Coronary artery (tissue), 2 donors: ENCODE data around the gene LBH.
"Not testable (repeated sequence)": the region's sequence is repeated elsewhere in the genome, so short reads cannot be mapped to it uniquely, and the experiment has no call there.

ENCODE experiments used
- DNase-seq: peaks from one replicate; pipeline ENCODE4 v3.0.0-alpha.2; 2017; ENCODE audit warnings: low spot score
- H3K27ac ChIP-seq, 2 donors: fragments of 200-600 bp; sonication (generic); one replicate each; pipeline ENCODE4 v1.5.1; 2016 to 2019
- H3K4me3 ChIP-seq: fragments of 200-600 bp; sonication (generic); 2 replicates; pipeline ENCODE4 v1.5.1; 2016; ENCODE audit warnings: mild to moderate bottlenecking, moderate library complexity
- CTCF ChIP-seq: fragments of 200-600 bp; sonication (generic); IDR thresholded peaks from one replicate; pipeline ENCODE4 v1.5.1; 2019; ENCODE audit warnings: antibody characterized with exemption

Gene LBH

DNA sequence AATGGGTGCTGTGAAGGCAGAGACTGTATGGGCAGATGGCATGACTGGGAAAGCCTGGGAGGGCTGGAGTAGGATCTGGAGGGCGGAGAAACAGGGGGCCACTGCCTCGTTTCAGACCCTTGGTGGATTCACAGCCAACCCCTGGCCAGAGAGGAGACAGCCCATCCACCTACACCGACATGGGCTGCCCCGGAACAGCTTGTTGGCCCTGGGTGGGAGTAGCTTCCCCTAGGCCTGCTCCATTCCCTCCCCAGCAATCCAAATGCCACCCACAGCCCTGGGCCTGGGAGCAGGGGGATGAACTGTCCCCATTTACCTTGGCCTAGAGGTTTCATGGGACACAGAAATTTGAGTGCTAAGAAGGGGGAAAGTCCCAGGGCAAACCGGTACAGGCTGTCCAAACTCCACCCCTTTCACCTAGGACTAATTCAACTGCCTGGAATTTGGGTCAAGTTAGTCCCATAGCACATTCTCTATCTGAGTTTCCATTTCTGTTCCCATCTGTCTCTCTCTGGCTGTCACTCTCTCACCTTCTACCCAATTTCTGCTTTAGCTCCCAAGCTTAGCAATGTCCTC, 37.0 kb downstream of the LBH start:
- Histone ChIP-seq H3K4me3 (no peak overlapping the region), H3K27ac (peak overlapping the region in 1 of 2 donors; percentile 70)
- no peak for TF ChIP-seq CTCF
- DNase-seq = peak; percentile 50

- H3K27ac ChIP-seq = peak overlapping the region in 1 of 2 donors; percentile 70
- H3K4me3 ChIP-seq = not testable (repeated sequence)
- peak; percentile 65 for DNase-seq
Measured at GRCh38 chr2:30269114-30269770, 37.9 kb downstream of the LBH start.

DNA sequence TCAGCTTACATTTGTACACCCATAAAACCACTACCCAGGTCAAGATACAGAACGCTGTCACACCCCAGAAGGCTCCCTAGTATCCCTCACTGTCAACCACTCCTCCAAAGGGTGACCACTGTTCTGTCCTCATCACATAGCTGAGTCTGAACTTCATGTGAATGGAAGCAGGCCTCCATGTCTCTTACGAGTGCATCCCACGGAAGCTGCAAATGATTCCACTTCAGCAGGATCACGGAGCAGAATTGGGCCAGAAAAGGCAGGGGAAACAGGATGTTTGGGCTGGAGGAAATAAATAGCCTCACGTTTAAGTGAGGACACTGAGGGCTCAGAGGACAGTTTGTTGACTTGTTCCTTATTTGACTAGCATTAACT, 38.4 kb downstream of the LBH start:
- Histone ChIP-seq H3K4me3 (no peak overlapping the region), H3K27ac (peak overlapping the region in 1 of 2 donors; percentile 17)
- peak; percentile 47 for DNase-seq
- TF ChIP-seq CTCF = no peak

GRCh38 chr2:30270166-30270565, 38.8 kb downstream of the LBH start:
- peak; percentile 3 for DNase-seq
- TF ChIP-seq CTCF = no peak
- Histone ChIP-seq H3K4me3 (no peak overlapping the region), H3K27ac (peak overlapping the region in 1 of 2 donors; percentile 17)

DNA sequence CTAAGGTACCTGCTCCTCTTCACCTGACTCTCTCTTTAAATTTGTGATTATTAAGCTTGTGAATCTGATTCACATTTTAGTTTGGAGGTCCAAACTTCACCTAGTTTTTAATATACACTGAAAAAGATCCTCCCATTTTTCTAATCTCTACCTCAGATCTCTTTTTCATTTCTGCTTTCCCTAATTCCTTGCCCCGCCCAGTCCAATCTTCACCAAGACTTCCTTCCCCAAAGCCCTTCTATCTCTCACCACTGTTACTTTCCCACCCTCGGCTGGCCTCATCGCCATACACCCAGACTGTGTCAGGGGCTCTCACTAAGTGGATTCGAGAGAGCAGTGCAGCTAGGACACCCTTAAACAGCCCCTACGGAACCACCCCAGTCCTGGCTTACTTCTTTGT, 40.0 kb downstream of the LBH start:
- Histone ChIP-seq H3K27ac (no peak overlapping the region), H3K4me3 (no peak overlapping the region)
- no peak for TF ChIP-seq CTCF
- DNase-seq = peak; percentile 33

DNA sequence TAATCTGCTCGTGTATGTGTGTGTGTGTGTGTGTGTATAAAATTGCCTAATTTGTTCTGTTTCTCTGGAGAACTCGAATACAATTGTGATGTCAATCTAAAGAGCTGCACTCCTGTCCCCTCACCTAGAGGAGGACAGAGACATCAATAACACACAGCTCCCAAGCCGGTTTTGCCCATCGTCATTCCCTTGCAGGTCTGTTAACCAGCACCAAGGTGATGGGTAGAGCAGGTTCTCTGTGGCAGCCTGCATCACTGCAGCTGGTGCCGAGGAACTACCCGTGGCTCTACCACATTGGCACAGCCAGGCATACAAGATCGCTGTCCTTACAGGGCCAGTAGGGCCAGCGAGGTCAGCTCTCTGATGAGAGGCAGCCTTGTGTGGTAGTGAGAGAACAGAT, 41.0 kb downstream of the LBH start:
- H3K27ac ChIP-seq = peak overlapping the region in 1 of 2 donors; percentile 61
- no peak for TF ChIP-seq CTCF
- H3K4me3 ChIP-seq = no peak overlapping the region
- DNase-seq = peak; percentile 63

DNA sequence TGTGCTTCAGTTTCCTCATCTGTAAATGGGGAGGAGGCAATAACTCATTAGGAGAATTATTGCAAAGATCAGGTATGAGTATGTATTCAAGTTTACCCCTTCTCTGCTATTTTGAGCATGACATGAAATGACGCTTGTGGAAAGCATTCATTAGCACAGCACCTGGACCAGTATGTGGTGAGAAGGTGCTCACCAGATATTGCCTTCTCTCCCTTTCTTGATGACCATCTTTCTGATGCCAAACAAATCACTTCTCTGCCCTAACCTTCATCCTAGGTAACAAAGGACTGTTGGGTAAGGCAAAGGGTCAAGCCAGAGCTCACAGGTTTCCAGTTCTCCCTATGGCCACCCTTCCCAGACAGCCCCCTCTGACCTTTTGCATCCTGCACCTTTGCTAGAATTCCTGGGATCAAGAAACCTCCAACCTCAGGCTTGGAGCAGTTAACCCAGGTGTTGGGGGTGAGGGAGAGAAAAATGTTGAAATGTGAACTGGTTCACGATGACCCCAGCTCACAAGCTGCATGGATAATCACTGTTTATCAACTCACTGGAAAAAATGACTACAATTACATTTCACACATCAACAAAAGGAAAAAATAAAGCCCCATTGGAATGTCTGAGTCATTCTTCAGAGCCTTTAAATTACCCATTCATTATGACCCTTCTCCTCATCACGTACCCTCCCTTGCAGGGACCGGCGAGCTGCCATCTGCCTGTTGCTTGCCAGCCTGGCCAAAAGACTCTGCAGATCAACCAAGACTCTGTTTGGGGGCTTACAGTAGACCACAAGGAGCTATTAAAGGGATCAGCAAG, 41.6 kb downstream of the LBH start:
- Histone ChIP-seq H3K4me3 (no peak overlapping the region), H3K27ac (peak overlapping the region in 1 of 2 donors; percentile 61)
- TF ChIP-seq CTCF = no peak
- peak; percentile 66 for DNase-seq
